ENCODE measurements around the gene SAP25.
"Not testable (repeated sequence)": the region's sequence is repeated elsewhere in the genome, so short reads cannot be mapped to it uniquely, and the experiment has no call there.

Gene SAP25

DNA sequence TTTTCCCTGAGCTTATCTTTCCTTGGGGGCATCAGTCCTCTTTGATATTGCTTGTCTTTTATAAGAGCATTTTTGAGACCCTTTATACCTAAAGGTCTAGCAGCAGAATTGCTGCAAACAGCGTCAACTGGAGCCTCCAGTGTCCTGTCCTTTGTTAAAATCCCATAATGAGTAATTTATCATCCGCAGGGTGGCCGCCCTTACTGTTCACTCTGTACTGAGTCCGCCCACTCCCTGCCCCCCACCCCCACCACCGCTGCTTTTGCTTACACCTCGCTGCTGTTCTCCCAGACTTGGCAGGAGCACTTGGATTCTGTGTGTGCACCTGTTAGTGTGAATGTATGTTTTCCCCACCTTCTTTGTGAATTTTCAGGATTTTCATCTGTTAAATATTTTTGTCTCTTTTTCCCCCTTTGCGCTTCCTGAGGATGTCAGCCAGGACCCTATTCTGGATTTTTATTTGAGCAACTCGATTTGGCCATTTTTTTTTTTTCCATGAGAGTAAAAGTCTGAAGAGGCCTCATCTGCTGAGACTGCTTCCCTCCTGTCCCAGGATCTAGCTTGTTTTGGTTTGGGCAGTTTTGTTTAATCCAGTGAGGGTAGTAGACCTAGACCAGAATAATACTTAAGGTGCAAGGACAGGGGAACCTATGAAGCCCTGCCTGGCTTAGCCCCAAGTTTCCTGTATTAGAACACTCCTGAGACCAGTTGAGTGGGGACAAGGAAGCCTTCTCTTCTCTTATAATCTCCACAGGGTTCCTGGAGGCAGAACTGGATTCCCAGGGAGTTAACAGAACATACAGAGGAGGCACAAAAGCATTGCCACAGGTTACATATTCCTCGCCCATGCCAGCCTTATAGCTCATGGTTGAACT, 26.5 kb downstream of the SAP25 start:
- DNase-seq (ENCODE audit: low spot score): no peak
- H3K27ac ChIP-seq: peak overlapping the region; percentile 94
- ChIA-PET POLR2A (ENCODE audit: low non-redundant PET) (no interaction called here), CTCF (no interaction called here)
- TF ChIP-seq, protein P1, sequence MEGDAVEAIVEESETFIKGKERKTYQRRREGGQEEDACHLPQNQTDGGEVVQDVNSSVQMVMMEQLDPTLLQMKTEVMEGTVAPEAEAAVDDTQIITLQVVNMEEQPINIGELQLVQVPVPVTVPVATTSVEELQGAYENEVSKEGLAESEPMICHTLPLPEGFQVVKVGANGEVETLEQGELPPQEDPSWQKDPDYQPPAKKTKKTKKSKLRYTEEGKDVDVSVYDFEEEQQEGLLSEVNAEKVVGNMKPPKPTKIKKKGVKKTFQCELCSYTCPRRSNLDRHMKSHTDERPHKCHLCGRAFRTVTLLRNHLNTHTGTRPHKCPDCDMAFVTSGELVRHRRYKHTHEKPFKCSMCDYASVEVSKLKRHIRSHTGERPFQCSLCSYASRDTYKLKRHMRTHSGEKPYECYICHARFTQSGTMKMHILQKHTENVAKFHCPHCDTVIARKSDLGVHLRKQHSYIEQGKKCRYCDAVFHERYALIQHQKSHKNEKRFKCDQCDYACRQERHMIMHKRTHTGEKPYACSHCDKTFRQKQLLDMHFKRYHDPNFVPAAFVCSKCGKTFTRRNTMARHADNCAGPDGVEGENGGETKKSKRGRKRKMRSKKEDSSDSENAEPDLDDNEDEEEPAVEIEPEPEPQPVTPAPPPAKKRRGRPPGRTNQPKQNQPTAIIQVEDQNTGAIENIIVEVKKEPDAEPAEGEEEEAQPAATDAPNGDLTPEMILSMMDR (conservative IDR thresholded peaks at IDR 0.05; ENCODE audit: low read depth): no peak

DNA sequence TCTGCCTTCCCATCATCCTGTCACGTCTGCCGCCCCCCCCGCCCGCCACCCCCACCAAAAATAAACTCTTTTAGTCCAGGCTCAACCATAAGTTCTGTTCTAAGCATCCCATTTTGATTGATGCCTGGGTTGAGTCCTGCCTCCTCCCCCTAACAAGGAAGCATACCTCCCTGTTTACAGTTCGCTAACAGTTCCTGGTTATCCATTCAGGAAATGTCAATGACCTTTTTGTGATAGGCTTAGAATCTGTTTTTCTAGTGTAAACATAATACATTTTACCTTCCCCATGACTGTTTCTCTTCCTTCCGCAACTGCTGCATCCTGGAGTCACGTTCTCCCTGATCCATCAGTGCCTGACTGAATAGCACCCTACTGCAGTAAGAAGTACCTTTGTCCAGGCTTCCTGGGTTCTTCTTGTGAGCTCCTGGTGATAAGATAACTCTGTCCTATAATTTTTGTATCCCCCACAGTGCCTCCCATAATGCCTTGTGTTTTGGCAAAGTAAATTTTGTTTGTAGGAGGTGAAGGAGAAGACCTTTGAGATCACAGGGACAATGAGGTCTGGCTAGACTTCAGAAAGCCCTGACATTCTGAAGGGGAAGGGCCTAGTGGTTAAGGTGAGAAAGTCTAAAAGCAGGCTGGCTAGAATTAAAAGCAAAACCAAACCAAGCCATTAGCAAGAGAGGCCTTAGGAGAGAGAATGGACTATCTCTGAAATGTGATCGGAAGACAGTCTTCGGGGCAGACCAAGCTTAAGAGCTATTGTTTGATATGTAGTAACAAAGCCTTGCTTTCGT, 27.4 kb downstream of the SAP25 start:
- no peak for DNase-seq (ENCODE audit: low spot score)
- ChIA-PET POLR2A (ENCODE audit: low non-redundant PET) (no interaction called here), CTCF (no interaction called here)
- peak overlapping the region; percentile 94 for H3K27ac ChIP-seq
- TF ChIP-seq, protein P1 (conservative IDR thresholded peaks at IDR 0.05; ENCODE audit: low read depth): no peak

DNA sequence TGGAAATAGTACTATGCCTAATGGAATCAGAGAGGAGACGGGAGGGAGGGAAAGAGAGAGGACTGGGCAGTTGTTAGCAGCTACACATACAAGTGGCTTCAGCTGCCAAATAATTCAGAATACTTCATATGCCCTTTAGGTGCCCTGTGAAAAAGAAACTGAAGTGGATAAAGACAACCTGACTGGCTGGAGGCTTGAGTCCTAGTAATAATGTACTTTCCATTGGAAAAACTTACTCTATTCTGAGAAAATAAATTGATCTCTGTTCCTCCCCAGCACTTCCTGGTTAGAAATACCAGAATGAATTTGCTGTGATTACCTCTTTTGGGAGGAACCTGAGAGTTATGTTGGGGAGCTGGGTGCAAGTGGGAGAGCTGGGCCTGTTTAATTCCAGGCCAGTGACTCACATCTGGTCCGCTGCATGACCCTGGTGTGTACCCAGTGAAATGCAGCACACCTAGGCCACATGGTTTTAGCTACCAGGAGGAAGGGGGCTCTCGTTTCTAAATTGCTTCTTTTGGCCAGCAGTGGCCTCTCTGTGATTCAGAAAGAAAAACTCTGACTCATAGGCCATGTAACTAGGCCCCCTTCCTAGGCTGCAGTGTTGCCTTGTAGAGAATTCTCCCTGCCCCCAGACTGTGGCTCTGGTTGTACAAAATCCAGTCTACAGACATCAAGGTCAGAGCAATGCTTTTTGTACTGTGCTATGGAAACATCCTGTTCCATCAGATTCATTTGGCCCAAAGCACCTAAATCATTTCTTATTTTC, 28.2 kb downstream of the SAP25 start:
- ChIA-PET POLR2A (ENCODE audit: low non-redundant PET) (no interaction called here), CTCF (interaction anchor here (2.0 kb wide), 1 partner anchor 14 kb away, joined by 7 read pairs; no protein-coding TSS in a partner anchor)
- DNase-seq (ENCODE audit: low spot score): peak; percentile 96
- peak overlapping the region; percentile 94 for H3K27ac ChIP-seq
- TF ChIP-seq, protein P1 (conservative IDR thresholded peaks at IDR 0.05; ENCODE audit: low read depth): no peak; the same call in 1 of the 2 replicates

DNA sequence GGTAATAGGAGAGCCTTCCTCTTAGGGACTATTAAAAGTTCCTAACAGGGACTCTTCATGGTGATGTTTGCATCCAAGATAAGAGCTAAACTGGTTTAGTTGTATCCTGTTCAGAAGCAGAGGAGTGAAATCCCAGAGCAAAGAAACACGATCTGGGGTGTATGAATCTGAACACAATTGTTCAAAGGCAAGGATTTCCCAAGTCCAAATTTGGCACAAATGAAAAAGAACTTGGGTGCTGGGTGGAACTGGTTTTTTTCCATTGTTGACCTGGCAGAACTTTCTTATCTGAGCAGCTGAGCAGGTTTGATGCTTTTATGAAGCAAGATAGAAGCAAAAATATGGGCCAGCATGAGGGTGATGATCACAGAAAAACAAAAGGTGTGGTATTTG, 28.7 kb downstream of the SAP25 start:
- POLR2A ChIA-PET (ENCODE audit: low non-redundant PET): no interaction called here
- CTCF ChIA-PET: interaction anchor here (2.0 kb wide), 1 partner anchor 15 kb away, joined by 7 read pairs; no protein-coding TSS in a partner anchor
- TF ChIP-seq, protein P1 (conservative IDR thresholded peaks at IDR 0.05; ENCODE audit: low read depth): no peak
- DNase-seq (ENCODE audit: low spot score): no peak
- peak overlapping the region; percentile 94 for H3K27ac ChIP-seq

DNA sequence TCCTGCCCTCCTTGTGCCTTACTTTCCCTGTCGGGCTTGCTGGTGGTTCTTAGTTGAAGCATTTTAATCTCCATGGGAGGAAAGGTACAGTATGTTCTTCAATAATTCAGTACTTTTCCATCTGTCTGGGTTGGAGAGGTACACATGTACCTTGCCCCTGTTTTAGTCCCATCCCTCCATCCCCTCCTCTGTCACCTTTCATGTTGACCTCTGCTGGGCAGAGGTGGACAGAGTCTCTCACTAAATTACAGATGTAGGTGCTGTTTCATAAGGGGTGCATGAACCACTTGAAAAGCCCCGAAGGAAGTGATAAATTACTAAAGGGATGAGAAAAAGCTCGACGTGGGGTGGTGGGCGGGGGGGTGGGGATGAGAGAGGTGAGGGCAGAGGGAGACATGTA, 29.3 kb downstream of the SAP25 start:
- TF ChIP-seq, protein P1 (conservative IDR thresholded peaks at IDR 0.05; ENCODE audit: low read depth): no peak
- no peak for DNase-seq (ENCODE audit: low spot score)
- ChIA-PET CTCF (interaction anchor here (0.6 to 2.0 kb wide), 2 partner anchors 15 to 82 kb away, joined by 3 to 7 read pairs; no protein-coding TSS in a partner anchor), POLR2A (ENCODE audit: low non-redundant PET) (no interaction called here)
- peak overlapping the region; percentile 94 for H3K27ac ChIP-seq

DNA sequence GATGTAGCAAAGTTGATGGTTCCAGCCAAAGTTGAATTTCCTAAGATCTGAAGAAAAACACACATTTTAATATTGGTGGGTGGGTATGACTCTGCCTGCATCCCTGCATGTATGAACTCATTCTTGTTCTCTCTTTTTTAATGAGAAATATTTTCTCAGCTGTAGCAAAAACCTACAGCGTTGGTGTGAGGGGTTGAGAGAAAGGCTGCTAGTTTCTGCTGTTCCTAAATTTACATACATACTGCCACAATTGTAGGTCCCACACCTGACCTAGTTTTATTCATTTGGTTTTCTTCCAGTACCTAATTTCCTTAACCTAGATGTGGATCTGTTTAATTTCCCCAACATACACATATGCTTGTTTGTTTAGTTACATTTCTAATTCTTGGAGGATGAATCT, 30.1 kb downstream of the SAP25 start:
- POLR2A ChIA-PET (ENCODE audit: low non-redundant PET): no interaction called here
- CTCF ChIA-PET: interaction anchor here (0.6 to 2.0 kb wide), 4 partner anchors 16 to 83 kb away, joined by 3 to 7 read pairs (median 6); no protein-coding TSS in a partner anchor
- H3K27ac ChIP-seq: no peak overlapping the region
- no peak for DNase-seq (ENCODE audit: low spot score)
- TF ChIP-seq, protein P1 (conservative IDR thresholded peaks at IDR 0.05; ENCODE audit: low read depth): no peak

DNA sequence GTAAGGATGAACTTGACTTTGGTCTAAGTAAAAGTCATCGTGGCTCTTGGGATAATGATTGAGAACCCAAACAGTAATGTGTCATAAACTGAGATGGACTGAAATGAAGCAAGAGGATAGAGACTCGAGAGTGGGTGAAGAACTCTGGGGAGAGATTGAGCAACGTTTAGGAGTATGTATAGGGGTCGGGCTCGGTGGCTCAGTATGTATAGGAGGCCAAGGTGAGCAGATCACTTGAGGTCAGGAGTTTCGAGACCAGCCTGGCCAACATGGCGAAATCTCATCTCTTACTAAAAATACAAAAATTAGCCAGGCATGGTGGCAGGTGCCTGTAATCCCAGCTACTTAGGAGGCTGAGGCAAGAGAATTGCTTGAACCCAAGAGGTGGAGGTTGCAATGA, 32.4 kb downstream of the SAP25 start:
- CTCF ChIA-PET; POLR2A ChIA-PET (ENCODE audit: low non-redundant PET); H3K27ac ChIP-seq; DNase-seq (ENCODE audit: low spot score): not testable (repeated sequence)
